Endometrial microvascular endothelial cells (primary cell): ENCODE measurements around the gene SPATA32. TPM values are rescaled to one million over a fixed set of nuclear protein-coding genes. Genes with fewer than 3 reads are reported as not detected.

ENCODE experiments used
- in situ Hi-C: cut with HindIII; loops from 2 replicates; pipeline ENCODE4 v1.10.0; 2017; ENCODE audit warnings: low sequenced_read_pairs, low pct_unique_long_range_greater_than_20kb; ENCODE audit errors: inconsistent ontology term
- total RNA-seq: library from RNA; depleted of rRNA; stranded (reverse); fragments of >200 nt; gene quantifications from one replicate; pipeline ENCODE4 v1.2.3, GENCODE V29; 2015; ENCODE audit errors: inconsistent ontology term

SPATA32 gene
- total RNA-seq, 1 donor from 2014 or later = not detected

GRCh38 chr17:45234641-45235415 lies 27.1 kb downstream of the SPATA32 start:
- in situ Hi-C loops = no loop called here

GRCh38 chr17:45233423-45233924 lies 28.4 kb downstream of the SPATA32 start:
- in situ Hi-C loops = no loop called here

GRCh38 chr17:45232514-45233422 lies 29.1 kb downstream of the SPATA32 start:
- in situ Hi-C loops = no loop called here

- in situ Hi-C loops = no loop called here
Measured at GRCh38 chr17:45231481-45232116, 30.3 kb downstream of the SPATA32 start.

- in situ Hi-C loops = no loop called here
Measured at GRCh38 chr17:45230787-45231480, 31.0 kb downstream of the SPATA32 start.

- in situ Hi-C loops = no loop called here
Measured at GRCh38 chr17:45230410-45230786, 31.5 kb downstream of the SPATA32 start.

GRCh38 chr17:45229681-45230409 lies 32.0 kb downstream of the SPATA32 start:
- in situ Hi-C loops = no loop called here

GRCh38 chr17:45228763-45229539 lies 32.9 kb downstream of the SPATA32 start:
- in situ Hi-C loops = no loop called here

GRCh38 chr17:45227926-45228762 lies 33.8 kb downstream of the SPATA32 start:
- in situ Hi-C loops = no loop called here

GRCh38 chr17:45227101-45227925 lies 34.6 kb downstream of the SPATA32 start:
- in situ Hi-C loops = no loop called here

GRCh38 chr17:45226576-45226975 lies 35.3 kb downstream of the SPATA32 start:
- in situ Hi-C loops = no loop called here

GRCh38 chr17:45225964-45226530 lies 35.8 kb downstream of the SPATA32 start:
- in situ Hi-C loops = no loop called here

- in situ Hi-C loops = no loop called here
Measured at GRCh38 chr17:45225051-45225700, 36.7 kb downstream of the SPATA32 start.

- in situ Hi-C loops = no loop called here
Measured at GRCh38 chr17:45224671-45225050, 37.2 kb downstream of the SPATA32 start.
